ENCODE data around the gene APBB1IP.
"Not testable (repeated sequence)": the region's sequence is repeated elsewhere in the genome, so short reads cannot be mapped to it uniquely, and the experiment has no call there.

APBB1IP gene

DNA sequence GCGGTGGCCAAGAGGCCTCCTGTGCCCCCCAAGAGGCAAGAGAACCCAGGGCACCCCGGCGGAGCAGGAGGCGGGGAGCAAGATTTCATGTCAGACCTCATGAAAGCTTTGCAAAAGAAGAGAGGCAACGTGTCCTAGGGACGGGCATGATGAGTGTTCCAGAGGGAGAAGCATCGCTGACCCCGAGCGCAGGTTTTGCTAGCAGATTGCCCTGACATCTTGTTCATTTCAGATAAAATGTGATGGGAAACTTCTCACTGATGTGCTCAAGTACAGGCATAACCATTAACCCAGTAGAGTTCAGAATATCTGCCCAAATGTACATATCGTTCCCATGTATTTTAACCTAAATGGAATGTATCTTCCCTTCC is 129.2 kb downstream of the APBB1IP start:
- no peak for DNase-seq

DNA sequence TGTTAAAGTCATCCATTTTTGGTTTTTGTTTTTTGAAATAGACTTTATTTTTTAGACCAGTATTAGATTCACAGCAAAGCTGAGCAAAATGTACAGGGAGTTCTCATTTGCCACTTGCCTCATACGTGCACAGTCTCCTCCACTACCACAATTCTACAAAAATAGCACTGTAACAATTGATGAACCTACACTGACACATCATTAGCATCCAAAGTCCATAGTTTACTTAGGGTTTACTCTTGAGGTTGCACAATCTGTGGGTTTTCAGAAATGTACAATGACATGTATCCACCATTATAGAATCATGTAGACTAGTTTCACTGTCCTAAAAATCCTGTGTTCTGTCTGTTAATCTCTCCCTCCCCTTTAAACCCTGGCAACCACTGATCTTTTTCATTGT is 133.5 kb downstream of the APBB1IP start:
- no peak for DNase-seq

DNA sequence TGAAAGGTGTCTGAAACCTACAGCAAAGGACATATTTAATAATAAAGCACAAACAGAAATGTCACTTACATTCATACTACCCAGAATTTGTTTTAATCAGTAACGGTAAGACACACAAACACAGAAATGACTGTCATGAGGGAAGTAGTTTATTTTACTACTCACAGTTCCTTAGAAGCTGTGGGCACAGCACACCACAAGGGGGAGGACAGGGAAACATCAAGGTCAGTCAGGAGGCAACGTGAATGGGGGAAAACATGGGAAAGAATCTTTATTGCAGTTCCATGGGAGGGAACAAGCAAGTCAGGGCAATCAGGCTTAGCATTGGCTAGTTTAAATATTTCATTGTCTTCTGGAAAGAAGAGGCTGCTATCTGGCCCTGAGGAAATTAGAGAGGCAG is 135.5 kb downstream of the APBB1IP start:
- DNase-seq, result no peak

DNA sequence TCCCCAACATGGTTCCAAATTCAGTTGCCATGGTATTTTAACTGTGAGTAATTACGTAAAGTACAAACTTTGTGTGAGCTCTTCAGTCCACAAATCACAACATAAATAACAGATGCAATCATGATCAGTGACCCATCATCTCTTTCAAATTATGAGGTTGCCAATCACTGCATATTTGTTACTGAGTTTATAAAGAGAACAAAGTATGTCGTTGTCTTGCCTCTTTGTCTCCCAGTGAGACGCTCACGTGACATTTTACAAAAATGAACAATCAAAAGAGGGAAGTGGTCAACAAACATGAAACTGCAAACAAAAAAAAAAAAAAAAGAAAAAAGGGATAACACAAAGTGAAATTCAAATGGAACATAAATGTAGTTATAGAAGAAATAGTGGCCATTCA is 136.6 kb downstream of the APBB1IP start:
- DNase-seq, result no peak

DNA sequence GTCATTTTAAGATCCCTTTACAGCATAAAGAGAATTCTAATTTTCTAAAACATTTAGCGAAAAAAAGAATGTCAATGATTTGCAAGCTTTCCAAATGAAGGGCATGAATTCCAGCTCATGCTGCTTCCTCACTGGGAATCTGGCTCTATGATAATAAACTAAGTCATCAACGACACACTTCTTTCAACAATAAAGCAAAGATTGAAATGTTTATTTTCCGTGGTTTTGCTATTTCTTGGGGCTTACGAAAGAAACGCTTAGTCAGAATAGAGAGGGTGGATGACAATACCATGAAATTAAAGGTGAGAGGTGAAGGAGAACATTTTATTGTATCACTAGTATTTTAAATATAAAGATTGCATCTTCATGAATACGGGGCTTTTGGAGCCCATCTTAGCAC is 140.2 kb downstream of the APBB1IP start:
- not testable (repeated sequence) for DNase-seq

DNA sequence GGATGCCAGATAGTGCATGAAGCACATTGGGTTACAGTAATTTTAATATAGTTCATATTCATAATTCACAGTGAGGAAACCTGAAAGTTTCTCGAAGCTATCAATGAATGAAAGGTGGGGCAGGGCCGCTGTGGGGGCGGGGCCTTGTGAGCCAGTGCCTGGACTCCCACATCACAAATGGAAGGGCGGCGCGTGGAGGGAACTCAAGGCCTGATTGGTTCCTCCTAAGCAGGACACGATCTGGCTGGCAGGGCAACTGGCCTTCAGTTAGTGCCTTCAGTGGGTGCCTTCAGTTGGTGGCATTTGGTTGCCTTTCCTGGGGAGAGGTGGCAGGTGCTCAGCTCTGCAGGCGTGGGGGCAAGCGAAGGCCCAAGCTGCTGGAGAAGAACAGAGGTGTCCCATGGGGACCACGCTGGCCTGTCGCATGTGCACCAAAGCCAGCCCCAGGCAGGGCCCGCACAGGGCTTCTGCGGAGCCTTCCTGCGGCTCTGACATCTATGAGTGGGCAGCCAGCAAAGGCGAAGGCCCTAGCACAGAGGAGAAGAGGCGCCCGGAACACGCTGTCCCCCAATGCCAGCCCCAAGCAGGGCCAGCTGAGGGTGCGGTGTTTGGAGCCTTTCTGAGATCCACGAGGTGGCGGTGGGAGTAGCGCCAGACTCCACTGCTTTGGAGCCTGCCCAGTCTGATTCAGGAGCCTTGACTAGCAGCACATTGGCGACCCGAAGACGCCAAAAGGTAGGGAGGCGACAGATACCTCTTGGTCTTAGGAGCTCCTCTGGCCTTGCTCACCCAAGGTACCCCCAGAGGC is 141.3 kb downstream of the APBB1IP start:
- no peak for DNase-seq

DNA sequence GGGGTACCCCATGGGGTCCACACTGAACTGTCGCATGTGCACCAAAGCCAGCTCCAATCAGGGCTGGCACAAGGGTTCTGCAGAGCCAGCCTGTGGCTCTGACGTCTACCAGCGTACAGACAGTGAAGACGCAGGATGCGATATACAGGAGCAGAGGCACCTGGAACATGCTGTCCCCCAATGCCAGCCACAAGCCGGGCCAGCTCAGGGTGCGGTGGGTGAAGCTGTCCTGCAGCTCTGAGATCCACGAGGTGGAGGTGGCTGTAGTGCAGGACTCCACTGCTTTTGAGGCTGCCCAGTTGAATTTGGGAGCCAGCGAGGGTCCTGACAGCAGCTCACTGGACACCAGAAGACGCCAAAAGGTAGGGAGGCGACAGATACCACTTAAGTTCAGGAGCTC is 148.1 kb downstream of the APBB1IP start:
- no peak for DNase-seq

DNA sequence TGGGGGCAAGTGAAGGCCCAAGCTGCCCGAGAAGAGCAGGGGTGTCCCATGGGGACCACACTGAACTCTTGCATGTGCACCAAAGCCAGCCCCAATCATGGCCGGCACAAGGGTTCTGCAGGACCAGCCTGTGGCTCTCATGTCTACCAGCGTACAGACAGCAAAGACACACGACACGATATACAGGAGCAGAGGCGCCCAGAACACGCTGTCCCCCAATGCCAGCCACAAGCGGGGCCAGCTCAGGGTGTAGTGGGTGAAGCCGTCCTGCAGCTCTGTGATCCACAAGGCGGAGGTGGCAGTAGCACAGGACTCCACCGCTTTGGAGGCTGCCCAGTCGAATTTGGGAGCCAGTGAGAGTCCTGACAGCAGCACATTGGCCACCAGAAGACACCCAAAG is 150.5 kb downstream of the APBB1IP start:
- DNase-seq, result no peak

DNA sequence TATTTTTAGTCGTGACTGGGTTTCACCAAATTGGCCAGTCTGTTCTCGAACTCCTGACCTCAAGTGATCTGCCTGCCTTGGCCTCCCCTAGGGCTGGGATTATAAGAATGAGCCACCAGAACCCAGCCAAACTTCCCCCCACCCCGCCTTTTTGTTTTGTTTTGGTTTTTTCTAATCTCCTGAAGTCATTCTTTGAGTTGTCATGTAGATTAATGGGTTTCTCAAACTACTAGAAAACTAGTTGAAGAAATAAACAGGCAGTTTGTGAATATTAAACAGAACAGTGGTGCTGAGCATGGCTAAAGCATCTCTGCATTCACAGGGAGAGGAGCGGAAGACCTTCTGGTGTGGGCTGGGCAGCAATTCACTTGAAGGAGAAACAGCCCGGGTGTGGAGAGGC is 151.7 kb downstream of the APBB1IP start:
- not testable (repeated sequence) for DNase-seq

DNA sequence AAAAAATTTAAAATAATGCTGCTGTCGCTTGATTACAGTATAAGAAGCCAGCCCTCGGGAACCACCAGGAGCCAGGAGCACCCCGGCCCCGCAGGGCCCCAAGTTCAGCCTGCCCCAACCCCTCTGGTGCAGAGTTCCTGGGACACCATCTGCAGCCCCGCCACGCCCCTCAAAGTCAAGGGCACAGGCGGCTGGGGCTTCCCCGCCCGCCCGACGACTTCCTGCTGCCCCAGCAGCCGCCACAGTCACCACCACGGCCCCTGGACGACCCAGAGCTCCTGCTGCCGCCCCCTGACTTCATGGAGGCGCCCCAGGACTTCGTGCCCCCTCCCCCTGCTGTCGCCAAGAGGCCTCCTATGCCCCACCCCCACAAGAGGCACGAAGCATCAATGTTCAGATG is 155.8 kb downstream of the APBB1IP start:
- DNase-seq, result no peak

DNA sequence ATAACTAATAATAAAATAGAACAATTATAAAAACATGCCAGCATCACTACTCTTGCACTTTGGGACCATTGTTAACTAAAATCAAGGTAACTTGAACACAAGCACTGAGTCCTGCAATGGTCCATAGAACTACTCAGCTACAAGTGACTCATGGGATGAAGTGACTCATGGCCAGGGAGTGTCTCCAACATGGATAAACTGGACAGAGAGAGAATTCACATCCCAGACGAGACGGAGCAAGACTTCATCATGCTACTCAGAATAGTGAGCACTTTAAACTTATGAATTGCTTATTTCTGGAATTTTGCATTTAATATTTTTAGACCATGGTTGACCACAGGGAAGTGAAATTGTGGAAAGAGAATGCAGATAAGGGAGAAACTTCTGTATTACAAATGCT is 165.1 kb downstream of the APBB1IP start:
- not testable (repeated sequence) for DNase-seq

DNA sequence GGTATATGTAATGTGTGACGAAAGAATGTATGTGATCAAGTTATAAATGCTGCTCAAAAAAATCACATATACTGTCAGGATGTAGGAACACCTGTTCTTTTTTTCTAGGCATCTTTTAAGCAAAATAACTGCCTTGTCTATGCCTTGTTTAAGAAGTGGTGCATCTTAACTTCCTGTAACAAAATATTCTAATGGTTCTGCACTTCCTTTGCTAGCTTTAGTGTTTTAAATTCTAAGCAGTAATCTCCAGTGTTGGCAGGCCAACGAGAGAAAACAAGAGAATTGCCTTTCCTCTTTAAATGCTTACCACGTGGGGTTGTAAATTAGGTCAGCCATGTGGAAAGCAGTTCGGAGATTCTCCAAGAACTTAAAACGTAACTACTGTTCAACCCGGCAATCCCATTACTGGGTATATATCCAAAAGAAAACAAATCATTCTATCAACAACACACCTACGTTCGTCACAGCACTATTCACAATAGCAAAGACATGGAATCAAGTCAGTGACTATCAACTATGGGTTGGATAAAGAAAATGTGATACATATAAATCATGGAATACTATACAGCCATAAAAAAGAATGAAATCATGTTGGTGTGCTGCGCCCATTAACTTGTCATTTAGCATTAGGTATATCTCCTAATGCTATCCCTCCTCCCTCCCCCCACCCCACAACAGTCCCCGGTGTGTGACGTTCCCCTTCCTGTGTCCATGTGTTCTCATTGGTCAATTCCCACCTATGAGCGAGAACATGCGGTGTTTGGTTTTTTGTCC is 166.4 kb downstream of the APBB1IP start:
- not testable (repeated sequence) for DNase-seq

DNA sequence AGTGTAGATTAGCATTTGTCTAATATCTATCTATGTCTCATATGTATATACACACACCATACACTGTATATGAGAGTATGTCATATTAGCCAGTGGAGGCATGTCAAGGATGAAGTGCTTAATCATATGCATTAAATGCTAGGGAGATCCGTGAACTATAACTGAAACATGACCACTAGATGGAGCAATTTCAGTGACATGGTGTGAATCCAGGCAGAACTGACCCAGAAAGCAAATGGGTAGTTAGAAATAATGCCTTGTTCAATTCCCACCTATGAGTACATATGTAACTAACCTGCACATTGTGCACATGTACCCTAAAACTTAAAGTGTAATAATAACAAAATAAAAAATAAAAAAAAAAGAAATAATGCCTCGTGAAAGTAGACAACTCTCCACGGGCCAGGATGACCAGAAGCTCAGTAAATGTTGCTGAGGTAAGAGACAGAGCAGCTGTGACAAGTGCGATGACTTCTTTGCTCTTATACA is 168.3 kb downstream of the APBB1IP start:
- not testable (repeated sequence) for DNase-seq

DNA sequence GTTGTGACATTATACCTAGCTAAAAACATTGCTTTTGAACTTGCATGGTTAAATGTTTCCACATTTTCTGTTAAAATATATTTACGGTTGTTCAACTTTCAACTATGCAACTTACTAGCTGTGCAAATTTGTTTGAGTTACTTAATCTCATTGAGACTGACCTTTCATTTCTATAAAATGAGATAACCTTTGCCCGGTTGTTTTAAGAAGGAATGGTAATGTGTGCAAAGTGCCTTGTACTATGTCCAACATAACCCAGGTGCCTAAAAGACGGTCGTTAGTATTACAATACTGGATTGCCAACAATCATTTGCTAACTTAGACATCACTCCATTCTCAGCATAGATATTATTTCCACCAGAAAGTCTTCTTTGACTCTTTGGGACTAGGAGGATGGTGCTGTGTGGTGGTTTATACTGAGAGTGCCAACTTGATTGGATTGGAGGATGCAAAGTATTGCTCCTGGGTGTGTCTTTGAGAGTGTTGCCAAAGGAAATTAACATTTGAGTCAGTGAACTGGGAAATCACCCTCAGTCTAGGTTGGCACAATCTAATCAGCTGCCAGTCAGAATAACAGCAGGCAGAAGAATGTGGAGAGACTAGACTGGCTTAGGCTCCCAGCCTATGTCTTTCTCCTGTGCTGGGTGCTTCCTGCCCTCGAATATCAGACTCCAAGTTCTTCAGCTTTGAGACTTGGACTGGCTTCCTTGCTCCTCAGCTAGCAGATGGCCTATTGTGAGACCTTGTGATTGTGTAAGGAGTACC is 174.2 kb downstream of the APBB1IP start:
- no peak for DNase-seq
